GM12878 (cell line): Measurements from ENCODE around the gene WNK2. TPM values are rescaled to one million over a fixed set of nuclear protein-coding genes. Genes with fewer than 3 reads are reported as not detected.

ENCODE experiments used
- ATAC-seq: fragments of 200-7000 bp; cut with Tn5 transposase; 3 replicates; pipeline ENCODE4 v1.9.1; 2020; ENCODE audit warnings: mild to moderate bottlenecking, moderate library complexity
- BruUV-seq: library from RNA; stranded (reverse); fragments of 400-500 nt; replicated peaks from 2 replicates; lab custom pipeline; 2021; lab: Mats Ljungman, UMichigan
- CTCF ChIA-PET: fragments of 300-600 bp; sonication (Branson Sonifier 250); formaldehyde crosslinking; extraction: SDS; loops from one replicate; lab custom pipeline; 2021; ENCODE audit warnings: inconsistent platforms; lab: Yijun Ruan, JAX
- POLR2A ChIA-PET: fragments of 350-600 bp; formaldehyde crosslinking; extraction: SDS; loops from one replicate; lab custom pipeline; 2021; ENCODE audit warnings: inconsistent platforms; lab: Charles Lee
- RAD21 ChIA-PET: fragments of 300-600 bp; sonication (Branson Sonifier 250); formaldehyde crosslinking; loops from one replicate; lab custom pipeline; 2023; ENCODE audit warnings: antibody characterized with exemption; ENCODE audit not compliant: unreplicated experiment; lab: Charles Lee
- SMC1A ChIA-PET: fragments of 300-600 bp; sonication (Branson Sonifier 250); formaldehyde crosslinking; loops from one replicate; lab custom pipeline; 2023; ENCODE audit not compliant: unreplicated experiment, uncharacterized antibody; lab: Charles Lee
- DNase-seq: peaks from one replicate; pipeline ENCODE4 v3.0.0-alpha.2; 2011; ENCODE audit warnings: low read depth, low spot score
- FAIRE-seq: peaks from 3 replicates; lab custom pipeline; 2011; peaks lifted over from hg19 to GRCh38; lab: Jason Lieb, UNC
- H2AFZ ChIP-seq: 2 replicates; pipeline ENCODE4 v1.6.0; 2011; ENCODE audit warnings: low read depth, low read length, control low read depth; ENCODE audit not compliant: control insufficient read depth
- H3K27ac ChIP-seq: 2 replicates; pipeline ENCODE4 v1.5.1; 2011; ENCODE audit warnings: control low read depth; ENCODE audit not compliant: control insufficient read depth, insufficient read depth
- H3K27me3 ChIP-seq, 2 experiments: replicated peaks in 1 of 2; 2 replicates each; pipeline versions ENCODE4 v1.6.0 to v1.6.1; 2011; ENCODE audit warnings: low read length in 1 of 2; ENCODE audit not compliant: control insufficient read depth in 2 of 2, insufficient read depth in 2 of 2
- H3K36me3 ChIP-seq, 2 experiments: 2 replicates each; pipeline ENCODE4 v1.5.1; 2011; ENCODE audit warnings: low read length in 1 of 2; ENCODE audit not compliant: control insufficient read depth in 2 of 2, insufficient read depth in 2 of 2
- H3K4me1 ChIP-seq: 2 replicates; pipeline ENCODE4 v1.6.1; 2011; ENCODE audit warnings: mild to moderate bottlenecking, low read length, moderate library complexity, mixed read lengths; ENCODE audit not compliant: control insufficient read depth, insufficient read depth
- H3K4me2 ChIP-seq: 2 replicates; pipeline ENCODE4 v1.6.0; 2011; ENCODE audit warnings: control low read depth; ENCODE audit not compliant: control insufficient read depth, insufficient read depth
- H3K4me3 ChIP-seq: fragments of 200-600 bp; sonication (generic); 2 replicates; pipeline ENCODE4 v1.5.1; 2016
- H3K79me2 ChIP-seq: 2 replicates; pipeline ENCODE4 v1.6.0; 2011; ENCODE audit warnings: low read length; ENCODE audit not compliant: control insufficient read depth, insufficient read depth
- H3K9ac ChIP-seq: 2 replicates; pipeline ENCODE4 v1.8.0; 2011; ENCODE audit warnings: low read length, control low read depth, mixed read lengths; ENCODE audit not compliant: control insufficient read depth, insufficient read depth
- H3K9me3 ChIP-seq: replicated peaks from 3 replicates; pipeline ENCODE4 v1.5.1; 2011; ENCODE audit warnings: mild to moderate bottlenecking, low read length; ENCODE audit not compliant: control insufficient read depth, insufficient read depth
- H4K20me1 ChIP-seq: 2 replicates; pipeline ENCODE4 v1.6.0; 2011; ENCODE audit not compliant: control insufficient read depth, insufficient read depth
- CBX5 ChIP-seq: sonication (generic); IDR thresholded peaks from 2 replicates; pipeline ENCODE4 v1.6.1; 2016; ENCODE audit warnings: low read depth, moderate library complexity, mild to moderate bottlenecking, inconsistent platforms
- E2F8 ChIP-seq: fragments of 450-650 bp; IDR thresholded peaks from 2 replicates; pipeline ENCODE4 v1.6.1; 2018; ENCODE audit warnings: mild to moderate bottlenecking, low read depth, moderate library complexity; ENCODE audit not compliant: partially characterized antibody
- JUND ChIP-seq: IDR thresholded peaks from 2 replicates; pipeline ENCODE4 v1.6.1; 2012; ENCODE audit warnings: low read depth, mild to moderate bottlenecking, low read length, improper control_type of control experiment, moderate library complexity
- LARP7 ChIP-seq: fragments of 450-650 bp; IDR thresholded peaks from 2 replicates; pipeline ENCODE4 v1.6.1; 2017; ENCODE audit warnings: mild to moderate bottlenecking
- MTA2 ChIP-seq: fragments of 450-650 bp; IDR thresholded peaks from 2 replicates; pipeline ENCODE4 v1.6.1; 2016; ENCODE audit warnings: low read depth, mild to moderate bottlenecking, moderate library complexity
- NFIC ChIP-seq: IDR thresholded peaks from 2 replicates; pipeline ENCODE4 v1.6.1; 2012; ENCODE audit warnings: low read depth, mild to moderate bottlenecking, inconsistent platforms, low read length, moderate library complexity
- NFXL1 ChIP-seq: fragments of 450-650 bp; IDR thresholded peaks from 2 replicates; pipeline ENCODE4 v1.6.1; 2017; ENCODE audit warnings: antibody characterized with exemption, mild to moderate bottlenecking, borderline replicate concordance
- RUNX3 ChIP-seq: IDR thresholded peaks from 2 replicates; pipeline ENCODE4 v1.6.1; 2012; ENCODE audit warnings: low read length, inconsistent platforms
- SIX5 ChIP-seq: IDR thresholded peaks from 2 replicates; pipeline ENCODE4 v1.6.1; 2011; ENCODE audit warnings: mild to moderate bottlenecking, low read depth, low read length, moderate library complexity; ENCODE audit not compliant: severe bottlenecking
- STAT3 ChIP-seq: IDR thresholded peaks from 2 replicates; pipeline ENCODE4 v1.6.1; 2011; ENCODE audit warnings: low read depth, low read length, improper control_type of control experiment
- USF2 ChIP-seq: IDR thresholded peaks from 2 replicates; pipeline ENCODE4 v1.6.1; 2011; ENCODE audit warnings: low read depth, low read length, improper control_type of control experiment, borderline replicate concordance
- ZZZ3 ChIP-seq: IDR thresholded peaks from 2 replicates; pipeline ENCODE4 v1.6.1; 2011; ENCODE audit warnings: low read depth; ENCODE audit not compliant: control insufficient read depth, insufficient read length
- WGBS: methylation state at CpG from one replicate; pipeline ENCODE4 v1.1.6; 2016; ENCODE audit warnings: low lambda C conversion rate; ENCODE audit not compliant: insufficient replicate concordance, insufficient coverage; ENCODE audit errors: missing lambda C conversion rate; 5-methylcytosine and 5-hydroxymethylcytosine counted together
- in situ Hi-C: fragments of 300-500 bp; cut with MboI; formaldehyde crosslinking; loops from 9 replicates; pipeline ENCODE4 v1.14.3; 2018; ENCODE audit warnings: mixed read lengths
- intact Hi-C: fragments of 100-400 bp; cut with micrococcal nuclease; formaldehyde crosslinking; loops from one replicate; pipeline ENCODE4 v1.14.2; 2022; ENCODE audit not compliant: unreplicated experiment
- polyA plus RNA-seq, 11 experiments: library from polyadenylated mRNA; depleted of rRNA in 4 of 11; unstranded in 6 of 11; stranded (reverse) in 5 of 11; fragments of >200 nt; fragmentation: Nextera tagmentation in 4 of 11; fragmentation: Illumina TruSeq in 1 of 11; extraction: Ambion mirVana in 4 of 11; extraction: Trizol in 1 of 11; gene quantifications; 1 replicate in 1 of 11; 2 replicates in 10 of 11; pipeline versions ENCODE4 v1.2.1 to v1.2.3, GENCODE V29; 2011 to 2016; ENCODE audit warnings: inconsistent platforms in 2 of 11, missing spikeins in 2 of 11, low read depth in 1 of 11
- total RNA-seq, 4 experiments: library from RNA; depleted of rRNA in 3 of 4; stranded (reverse); fragments of >200 nt in 3 of 4; fragmentation: Illumina TruSeq in 1 of 4; extraction: Trizol in 1 of 4; gene quantifications; 2 replicates each; pipeline versions ENCODE4 v1.2.1 to v1.2.3, GENCODE V29; 2013 to 2021

Gene WNK2
- total and polyA plus RNA-seq, 10 of the 15 experiments (the other 5 are each of a cell fraction or from before 2014, with no cell fraction given) = 0.15 TPM; not detected in 9

DNA sequence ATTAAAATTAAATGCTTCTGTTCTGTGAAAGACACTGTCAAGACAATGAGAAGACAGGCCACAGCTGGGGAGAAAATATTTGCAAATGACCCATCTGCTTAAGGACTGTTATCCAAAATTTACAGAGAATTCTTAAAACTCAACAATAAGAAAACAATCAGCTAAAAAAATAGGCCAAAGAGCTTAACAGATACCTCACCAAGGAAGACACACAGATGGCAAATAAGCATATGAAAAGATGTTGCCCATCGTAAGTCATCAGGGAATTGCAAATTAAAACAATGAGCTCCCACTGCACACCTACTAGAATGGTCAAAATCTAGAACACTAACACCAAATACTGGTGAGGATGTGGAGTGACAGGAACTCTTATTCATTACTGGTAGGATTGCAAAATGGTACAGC is 10.3 kb downstream of the WNK2 start:
- Histone ChIP-seq H3K4me1 (no peaks in the 10 kb centered on the region), H3K79me2 (no peaks in the 10 kb centered on the region), H3K27ac (no peak overlapping the region), H3K9me3 (no peaks in the 10 kb centered on the region), H3K4me3 (no peak overlapping the region), H3K27me3 (no peaks in the 10 kb centered on the region; a peak in 1 of 4 replicates), H3K9ac (no peak overlapping the region), H4K20me1 (no peaks in the 10 kb centered on the region), H3K4me2 (no peak overlapping the region), H3K36me3 (no peaks in the 10 kb centered on the region), H2AFZ (no peak overlapping the region)
- TF ChIP-seq RUNX3 (no peak), SIX5 (no peak), STAT3 (no peak), JUND (no peak), NFXL1 (no peak), E2F8 (no peak), MTA2 (no peak), LARP7 (no peak), CBX5 (no peak), ZZZ3 (no peak), USF2 (no peak), NFIC (no peak)
- ChIA-PET RAD21 (interaction anchor here (0.9 kb wide), 1 partner anchor 288 kb away, joined by 3 read pairs; no protein-coding TSS in a partner anchor), POLR2A (no interaction called here), SMC1A (interaction anchor here (0.6 to 1.2 kb wide), 2 partner anchors 13 to 166 kb away, joined by 4 read pairs; no protein-coding TSS in a partner anchor), CTCF (interaction anchor here (0.7 to 1.1 kb wide), 3 partner anchors 40 to 373 kb away, joined by 3 to 4 read pairs (median 3); no protein-coding TSS in a partner anchor)
- FAIRE-seq = no peak
- 0% methylated on average over 1 of the region's 1 CpG for WGBS
- BruUV-seq = no TSS peak
- intact Hi-C loops = no loop called here
- DNase-seq = no peak
- ATAC-seq = no peak
- in situ Hi-C loops = no loop called here
